Neural cell (in vitro differentiated cells): ENCODE data around the gene KANSL1L.

ENCODE experiments used
- EP300 ChIP-seq: fragments of 450-650 bp; conservative IDR thresholded peaks from 2 replicates; pipeline ENCODE4 v1.6.1; 2014; ENCODE audit warnings: antibody characterized with exemption, mild to moderate bottlenecking, moderate library complexity; ENCODE audit not compliant: poor library complexity, severe bottlenecking
- POLR2AphosphoS5 ChIP-seq: IDR thresholded peaks from 2 replicates; pipeline ENCODE4 v1.6.1; 2012

GRCh38 chr2:210197720-210198119, 26.5 kb upstream of the KANSL1L start:
- no peak for TF ChIP-seq POLR2AphosphoS5
- no peak for TF ChIP-seq EP300
